Tibial artery (tissue), 4 donors: Measurements from ENCODE around the gene RNF145.

Source experiments
- DNase-seq, 2 donors: peaks; one replicate each; pipeline ENCODE4 v3.0.0-alpha.2; 2019
- H3K27ac ChIP-seq, 2 donors: fragments of 200-600 bp; sonication (generic) in 1 of 2; 1 replicate in 1 of 2; 2 replicates in 1 of 2; pipeline ENCODE4 v1.5.1; 2018 to 2019; ENCODE audit warnings: mild to moderate bottlenecking in 1 of 2
- H3K27me3 ChIP-seq, 2 donors: fragments of 200-600 bp; sonication (generic) in 1 of 2; one replicate each; pipeline versions ENCODE4 v1.5.1 to v1.6.0; 2016 to 2019
- H3K36me3 ChIP-seq, 3 donors: fragments of 200-600 bp; sonication (generic) in 2 of 3; one replicate each; pipeline ENCODE4 v1.5.1; 2016 to 2019; ENCODE audit warnings: mild to moderate bottlenecking in 2 of 3
- H3K4me1 ChIP-seq, 4 donors: fragments of 200-600 bp; sonication (generic) in 2 of 4; 1 replicate in 3 of 4; 2 replicates in 1 of 4; pipeline ENCODE4 v1.5.1; 2016 to 2019
- H3K4me3 ChIP-seq, 2 donors: fragments of 200-600 bp; sonication (generic) in 1 of 2; 1 replicate in 1 of 2; 2 replicates in 1 of 2; pipeline ENCODE4 v1.5.1; 2018 to 2019; ENCODE audit warnings: mild to moderate bottlenecking in 2 of 2
- H3K9me3 ChIP-seq, 3 donors: fragments of 200-600 bp; sonication (generic) in 1 of 3; one replicate each; pipeline ENCODE4 v1.5.1; 2016 to 2019
- CTCF ChIP-seq, 2 experiments: fragments of 200-600 bp in 1 of 2; fragments of 450-650 bp in 1 of 2; IDR thresholded peaks; one replicate each; pipeline ENCODE4 v1.5.1; 2017 to 2019; ENCODE audit warnings: antibody characterized with exemption in 2 of 2, mild to moderate bottlenecking in 1 of 2, moderate library complexity in 1 of 2
- intact Hi-C: fragments of 100-400 bp; cut with DNase I; formaldehyde crosslinking; loops from one replicate; pipeline ENCODE4 v1.15.0; 2023; ENCODE audit warnings: low total_unique reads

RNF145 gene

GRCh38 chr5:159198063-159199036 lies 11.0 kb downstream of the RNF145 start:
- Histone ChIP-seq H3K9me3 (no peaks in the 10 kb centered on the region), H3K36me3 (peaks cover 0 to 20% (median 5%) of the 10 kb centered on the region in 3 donors), H3K4me3 (no peak overlapping the region), H3K27ac (no peak overlapping the region), H3K27me3 (no peaks in the 10 kb centered on the region), H3K4me1 (peaks cover 0 to 35% (median 3%) of the 10 kb centered on the region in 4 donors)
- DNase-seq, result no peak
- intact Hi-C loops, result no loop called here
- TF ChIP-seq CTCF (IDR thresholded peaks at IDR 0.05), result no peak

- intact Hi-C loops, result no loop called here
- Histone ChIP-seq H3K4me3 (no peak overlapping the region), H3K36me3 (peaks cover 0 to 29% (median 11%) of the 10 kb centered on the region in 3 donors), H3K9me3 (no peaks in the 10 kb centered on the region), H3K27ac (no peak overlapping the region), H3K4me1 (peaks cover 0 to 10% (median 0%) of the 10 kb centered on the region in 4 donors), H3K27me3 (no peaks in the 10 kb centered on the region)
- no peak for TF ChIP-seq CTCF (IDR thresholded peaks at IDR 0.05)
- no peak for DNase-seq
These were observed 13.6 kb downstream of the RNF145 start for GRCh38 chr5:159195775-159196174.

GRCh38 chr5:159190170-159190569 lies 19.2 kb downstream of the RNF145 start:
- TF ChIP-seq CTCF (IDR thresholded peaks at IDR 0.05), result no peak
- DNase-seq, result no peak
- peaks cover 0 to 34% (median 25%) of the 10 kb centered on the region in 3 donors for H3K36me3 ChIP-seq
- intact Hi-C loops, result no loop called here
- H3K9me3 ChIP-seq, result no peaks in the 10 kb centered on the region
- peaks cover 0 to 14% (median 0%) of the 10 kb centered on the region in 4 donors for H3K4me1 ChIP-seq
- no peak overlapping the region for H3K4me3 ChIP-seq
- H3K27ac ChIP-seq, result no peak overlapping the region
- no peaks in the 10 kb centered on the region for H3K27me3 ChIP-seq

GRCh38 chr5:159189310-159189709 lies 20.0 kb downstream of the RNF145 start:
- Histone ChIP-seq H3K9me3 (no peaks in the 10 kb centered on the region), H3K4me3 (no peak overlapping the region), H3K36me3 (peaks cover 0 to 27% (median 25%) of the 10 kb centered on the region in 3 donors), H3K27ac (no peak overlapping the region), H3K4me1 (peaks cover 0 to 20% (median 0%) of the 10 kb centered on the region in 4 donors), H3K27me3 (no peaks in the 10 kb centered on the region)
- TF ChIP-seq CTCF (IDR thresholded peaks at IDR 0.05), result no peak
- intact Hi-C loops, result no loop called here
- DNase-seq, result no peak

GRCh38 chr5:159187719-159188118 lies 21.6 kb downstream of the RNF145 start:
- no peak for TF ChIP-seq CTCF (IDR thresholded peaks at IDR 0.05)
- Histone ChIP-seq H3K4me3 (no peak overlapping the region), H3K27ac (no peak overlapping the region), H3K4me1 (peaks cover 0 to 26% (median 2%) of the 10 kb centered on the region in 4 donors), H3K27me3 (no peaks in the 10 kb centered on the region), H3K36me3 (peaks cover 0 to 14% (median 11%) of the 10 kb centered on the region in 3 donors), H3K9me3 (no peaks in the 10 kb centered on the region)
- intact Hi-C loops, result no loop called here
- no peak for DNase-seq
